Activated CD4-positive, CD25-positive, alpha-beta regulatory T cell treated with anti-CD3 and anti-CD28 coated beads, Interleukin-2, amount 50 U/mL, for 16 hours (primary cell): ENCODE measurements around the gene CYTIP.
A peak's percentile ranks its signal among the peaks of the same experiment; 100 is the strongest.
"Not testable (repeated sequence)": the region's sequence is repeated elsewhere in the genome, so short reads cannot be mapped to it uniquely, and the experiment has no call there.

Source experiments
- DNase-seq: peaks from one replicate; pipeline ENCODE4 v3.0.0-alpha.2; 2020; ENCODE audit warnings: low read depth, low spot score

Gene CYTIP

GRCh38 chr2:157424374-157424773, 19.5 kb downstream of the CYTIP start:
- DNase-seq: no peak

GRCh38 chr2:157421964-157422363, 21.9 kb downstream of the CYTIP start:
- DNase-seq: no peak

- DNase-seq: no peak
Observed at GRCh38 chr2:157421331-157421944, 22.5 kb downstream of the CYTIP start.

GRCh38 chr2:157420771-157421323, 23.0 kb downstream of the CYTIP start:
- DNase-seq: no peak

- no peak for DNase-seq
Observed at GRCh38 chr2:157419031-157419575, 24.8 kb downstream of the CYTIP start.

- DNase-seq: no peak
Observed at GRCh38 chr2:157418239-157418641, 25.6 kb downstream of the CYTIP start.

GRCh38 chr2:157415591-157416101, 28.2 kb downstream of the CYTIP start:
- no peak for DNase-seq

- no peak for DNase-seq
Observed at GRCh38 chr2:157414050-157414449, 29.8 kb downstream of the CYTIP start.

GRCh38 chr2:157413326-157414035, 30.4 kb downstream of the CYTIP start:
- DNase-seq: no peak

- no peak for DNase-seq
Observed at GRCh38 chr2:157411624-157412336, 32.1 kb downstream of the CYTIP start.

GRCh38 chr2:157405398-157405797, 38.5 kb downstream of the CYTIP start:
- DNase-seq: not testable (repeated sequence)

- DNase-seq: peak; percentile 48
Observed at GRCh38 chr2:157404363-157404762, 39.5 kb downstream of the CYTIP start.

- not testable (repeated sequence) for DNase-seq
Observed at GRCh38 chr2:157402801-157403485, 40.9 kb downstream of the CYTIP start.

GRCh38 chr2:157395811-157396210, 48.1 kb downstream of the CYTIP start:
- no peak for DNase-seq

GRCh38 chr2:157394928-157395327, 49.0 kb downstream of the CYTIP start:
- no peak for DNase-seq

GRCh38 chr2:157393348-157393747, 50.5 kb downstream of the CYTIP start:
- no peak for DNase-seq

- DNase-seq: no peak
Observed at GRCh38 chr2:157388827-157389226, 55.1 kb downstream of the CYTIP start.

- no peak for DNase-seq
Observed at GRCh38 chr2:157386747-157387146, 57.1 kb downstream of the CYTIP start.

- no peak for DNase-seq
Observed at GRCh38 chr2:157386247-157386646, 57.6 kb downstream of the CYTIP start.

GRCh38 chr2:157377861-157378260, 66.0 kb downstream of the CYTIP start:
- DNase-seq: no peak

- DNase-seq: no peak
Observed at GRCh38 chr2:157376041-157376440, 67.8 kb downstream of the CYTIP start.
